ENCODE measurements around the gene KIF4B.
"Not testable (repeated sequence)": the region's sequence is repeated elsewhere in the genome, so short reads cannot be mapped to it uniquely, and the experiment has no call there.

Gene KIF4B

GRCh38 chr5:155013526-155013925, at the start of gene KIF4B:
Gene KIF4B (plus strand): TSS chr5:155013755. CDS start chr5:155013860, 105 bp downstream.
- DNase-seq (ENCODE audit: low read depth in 2 of 2, low spot score in 1 of 2) = no peak

- DNase-seq (ENCODE audit: low read depth in 2 of 2, low spot score in 1 of 2) = no peak
These were observed 47.3 kb upstream of the KIF4B start for GRCh38 chr5:154966081-154966841.

GRCh38 chr5:154966874-154967273, 46.7 kb upstream of the KIF4B start:
- DNase-seq (ENCODE audit: low read depth in 2 of 2, low spot score in 1 of 2) = no peak

- DNase-seq (ENCODE audit: low read depth in 2 of 2, low spot score in 1 of 2) = no peak
These were observed 46.0 kb upstream of the KIF4B start for GRCh38 chr5:154967421-154968024.

GRCh38 chr5:154968953-154969352, 44.6 kb upstream of the KIF4B start:
- no peak for DNase-seq (ENCODE audit: low read depth in 2 of 2, low spot score in 1 of 2)

GRCh38 chr5:154970759-154971158, 42.8 kb upstream of the KIF4B start:
- DNase-seq (ENCODE audit: low read depth in 2 of 2, low spot score in 1 of 2) = no peak

- DNase-seq (ENCODE audit: low read depth in 2 of 2, low spot score in 1 of 2) = no peak
These were observed 42.1 kb upstream of the KIF4B start for GRCh38 chr5:154971501-154971900.

- no peak for DNase-seq (ENCODE audit: low read depth in 2 of 2, low spot score in 1 of 2)
These were observed 41.0 kb upstream of the KIF4B start for GRCh38 chr5:154972476-154973080.

GRCh38 chr5:154976082-154976481, 37.5 kb upstream of the KIF4B start:
- DNase-seq (ENCODE audit: low read depth in 2 of 2, low spot score in 1 of 2) = not testable (repeated sequence)

- DNase-seq (ENCODE audit: low read depth in 2 of 2, low spot score in 1 of 2) = no peak
These were observed 36.1 kb upstream of the KIF4B start for GRCh38 chr5:154977409-154977808.

GRCh38 chr5:154978294-154978693, 35.3 kb upstream of the KIF4B start:
- DNase-seq (ENCODE audit: low read depth in 2 of 2, low spot score in 1 of 2) = not testable (repeated sequence)

GRCh38 chr5:154984946-154985516, 28.5 kb upstream of the KIF4B start:
- no peak for DNase-seq (ENCODE audit: low read depth in 2 of 2, low spot score in 1 of 2)

GRCh38 chr5:154986151-154986550, 27.4 kb upstream of the KIF4B start:
- DNase-seq (ENCODE audit: low read depth in 2 of 2, low spot score in 1 of 2) = no peak

GRCh38 chr5:154989626-154990025, 23.9 kb upstream of the KIF4B start:
- DNase-seq (ENCODE audit: low read depth in 2 of 2, low spot score in 1 of 2) = no peak

GRCh38 chr5:154993461-154993860, 20.1 kb upstream of the KIF4B start:
- DNase-seq (ENCODE audit: low read depth in 2 of 2, low spot score in 1 of 2) = no peak

- no peak for DNase-seq (ENCODE audit: low read depth in 2 of 2, low spot score in 1 of 2)
These were observed 17.9 kb upstream of the KIF4B start for GRCh38 chr5:154995679-154996078.

- DNase-seq (ENCODE audit: low read depth in 2 of 2, low spot score in 1 of 2) = no peak
These were observed 15.8 kb upstream of the KIF4B start for GRCh38 chr5:154997746-154998145.

- no peak for DNase-seq (ENCODE audit: low read depth in 2 of 2, low spot score in 1 of 2)
These were observed 13.7 kb upstream of the KIF4B start for GRCh38 chr5:154999865-155000264.

GRCh38 chr5:155001523-155001922, 12.0 kb upstream of the KIF4B start:
- DNase-seq (ENCODE audit: low read depth in 2 of 2, low spot score in 1 of 2) = no peak

- DNase-seq (ENCODE audit: low read depth in 2 of 2, low spot score in 1 of 2) = not testable (repeated sequence)
These were observed 10.8 kb upstream of the KIF4B start for GRCh38 chr5:155002722-155003121.

- DNase-seq (ENCODE audit: low read depth in 2 of 2, low spot score in 1 of 2) = no peak
These were observed 9.3 kb upstream of the KIF4B start for GRCh38 chr5:155004138-155004744.

GRCh38 chr5:155006265-155006664, 7.3 kb upstream of the KIF4B start:
- not testable (repeated sequence) for DNase-seq (ENCODE audit: low read depth in 2 of 2, low spot score in 1 of 2)
